OCI-LY3 (cell line): Measurements from ENCODE around the gene SSU72.

Source experiments
- H2AFZ ChIP-seq: fragments of 200-600, 300-600 bp; shearing (Covaris generic); 2 replicates; pipeline ENCODE4 v1.6.0; 2014; ENCODE audit warnings: antibody characterized with exemption, low read depth, low read length
- H3K27ac ChIP-seq: fragments of 200-600, 300-600 bp; sonication (generic); 2 replicates; pipeline ENCODE4 v1.5.1; 2014; ENCODE audit warnings: mild to moderate bottlenecking, low read length, moderate library complexity, mixed read lengths
- H3K27me3 ChIP-seq: fragments of 200-600, 300-600 bp; sonication (generic); 2 replicates; pipeline ENCODE4 v1.6.1; 2014; ENCODE audit warnings: low read depth, low read length, mixed read lengths
- H3K36me3 ChIP-seq: fragments of 200-600, 300-600 bp; sonication (generic); replicated peaks from 2 replicates; pipeline ENCODE3; 2014; ENCODE audit warnings: low read depth, low read length, mixed read lengths
- H3K4me1 ChIP-seq: fragments of 300-600, 200-600 bp; sonication (generic); 2 replicates; pipeline ENCODE4 v1.6.1; 2014; ENCODE audit warnings: low read length, mixed read lengths
- H3K4me2 ChIP-seq: fragments of 200-600, 300-600 bp; sonication (generic); 2 replicates; pipeline ENCODE4 v1.6.1; 2014; ENCODE audit warnings: low read length, mixed read lengths
- H3K4me3 ChIP-seq: fragments of 300-600, 200-600 bp; sonication (generic); 2 replicates; pipeline ENCODE4 v1.5.1; 2014; ENCODE audit warnings: antibody characterized with exemption, mild to moderate bottlenecking, low read length, moderate library complexity
- H3K79me2 ChIP-seq: fragments of 300-600, 200-600 bp; shearing (Covaris generic); 2 replicates; pipeline ENCODE4 v1.6.1; 2014; ENCODE audit warnings: mild to moderate bottlenecking, low read length, mixed read lengths
- H3K9ac ChIP-seq: fragments of 300-600, 200-600 bp; shearing (Covaris generic); 2 replicates; pipeline ENCODE4 v1.6.0; 2014; ENCODE audit warnings: mild to moderate bottlenecking, low read length, moderate library complexity
- H3K9me3 ChIP-seq: fragments of 200-600, 300-600 bp; shearing (Covaris generic); 2 replicates; pipeline ENCODE4 v1.6.1; 2014; ENCODE audit warnings: low read length, mixed read lengths; ENCODE audit not compliant: insufficient read depth
- H4K20me1 ChIP-seq: fragments of 200-600, 300-600 bp; sonication (generic); 2 replicates; pipeline ENCODE4 v1.6.1; 2016; ENCODE audit warnings: low read length, mixed read lengths; ENCODE audit not compliant: insufficient read depth
- EZH2phosphoT487 ChIP-seq: fragments of 200-600 bp; shearing (Covaris generic); IDR thresholded peaks from 2 replicates; pipeline ENCODE4 v1.6.1; 2018; ENCODE audit warnings: antibody characterized with exemption, mixed run types, low read depth
- TF ChIP-seq, protein P1 (sequence below): fragments of 200-600, 300-600 bp; sonication (generic); IDR thresholded peaks from 2 replicates; pipeline ENCODE4 v1.5.1; 2014; ENCODE audit warnings: antibody characterized with exemption, low read length, low read depth

The SSU72 gene

DNA sequence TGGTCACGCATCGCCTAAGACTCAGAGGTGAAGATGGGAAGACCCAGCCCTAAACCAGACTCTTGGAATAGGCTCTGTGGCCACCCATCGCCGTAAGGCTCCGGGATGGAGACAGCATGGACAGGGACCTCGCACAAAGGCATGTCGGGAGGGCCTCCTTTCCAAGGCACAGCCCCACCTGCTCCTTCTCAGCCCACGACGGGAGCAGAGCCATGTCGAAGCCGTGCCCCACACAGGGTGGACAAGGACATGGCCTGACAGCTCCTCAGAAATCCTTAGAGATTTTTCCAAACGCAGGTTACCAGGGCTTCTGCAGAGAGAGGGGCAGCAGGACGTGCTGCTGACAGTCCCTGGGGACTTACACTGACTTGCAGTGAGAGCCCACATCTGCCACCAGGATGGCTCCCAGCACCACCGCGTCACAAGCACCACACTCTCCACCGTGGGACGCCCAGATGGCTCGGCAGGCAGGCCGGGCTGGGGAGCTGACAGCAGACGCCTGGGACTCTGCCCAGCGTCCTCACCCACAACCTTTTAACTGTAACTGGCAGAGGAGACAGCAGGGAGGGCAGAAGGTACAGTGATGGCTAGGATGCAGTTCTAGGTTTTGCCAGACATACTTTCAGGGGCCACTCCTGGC lies 12.0 kb downstream of the SSU72 start:
- H2AFZ ChIP-seq: no peak overlapping the region
- no peaks in the 10 kb centered on the region for H3K27me3 ChIP-seq
- peaks cover 36% of the 10 kb centered on the region for H3K79me2 ChIP-seq
- H3K4me1 ChIP-seq: no peaks in the 10 kb centered on the region
- no peak overlapping the region for H3K27ac ChIP-seq
- no peaks in the 10 kb centered on the region for H3K9me3 ChIP-seq
- peaks cover 43% of the 10 kb centered on the region for H3K36me3 ChIP-seq
- H3K4me2 ChIP-seq: no peak overlapping the region
- no peak overlapping the region for H3K9ac ChIP-seq
- peaks cover 31% of the 10 kb centered on the region for H4K20me1 ChIP-seq
- TF ChIP-seq EZH2phosphoT487: no peak
- TF ChIP-seq, protein P1, sequence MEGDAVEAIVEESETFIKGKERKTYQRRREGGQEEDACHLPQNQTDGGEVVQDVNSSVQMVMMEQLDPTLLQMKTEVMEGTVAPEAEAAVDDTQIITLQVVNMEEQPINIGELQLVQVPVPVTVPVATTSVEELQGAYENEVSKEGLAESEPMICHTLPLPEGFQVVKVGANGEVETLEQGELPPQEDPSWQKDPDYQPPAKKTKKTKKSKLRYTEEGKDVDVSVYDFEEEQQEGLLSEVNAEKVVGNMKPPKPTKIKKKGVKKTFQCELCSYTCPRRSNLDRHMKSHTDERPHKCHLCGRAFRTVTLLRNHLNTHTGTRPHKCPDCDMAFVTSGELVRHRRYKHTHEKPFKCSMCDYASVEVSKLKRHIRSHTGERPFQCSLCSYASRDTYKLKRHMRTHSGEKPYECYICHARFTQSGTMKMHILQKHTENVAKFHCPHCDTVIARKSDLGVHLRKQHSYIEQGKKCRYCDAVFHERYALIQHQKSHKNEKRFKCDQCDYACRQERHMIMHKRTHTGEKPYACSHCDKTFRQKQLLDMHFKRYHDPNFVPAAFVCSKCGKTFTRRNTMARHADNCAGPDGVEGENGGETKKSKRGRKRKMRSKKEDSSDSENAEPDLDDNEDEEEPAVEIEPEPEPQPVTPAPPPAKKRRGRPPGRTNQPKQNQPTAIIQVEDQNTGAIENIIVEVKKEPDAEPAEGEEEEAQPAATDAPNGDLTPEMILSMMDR: no peak
- no peak overlapping the region for H3K4me3 ChIP-seq

DNA sequence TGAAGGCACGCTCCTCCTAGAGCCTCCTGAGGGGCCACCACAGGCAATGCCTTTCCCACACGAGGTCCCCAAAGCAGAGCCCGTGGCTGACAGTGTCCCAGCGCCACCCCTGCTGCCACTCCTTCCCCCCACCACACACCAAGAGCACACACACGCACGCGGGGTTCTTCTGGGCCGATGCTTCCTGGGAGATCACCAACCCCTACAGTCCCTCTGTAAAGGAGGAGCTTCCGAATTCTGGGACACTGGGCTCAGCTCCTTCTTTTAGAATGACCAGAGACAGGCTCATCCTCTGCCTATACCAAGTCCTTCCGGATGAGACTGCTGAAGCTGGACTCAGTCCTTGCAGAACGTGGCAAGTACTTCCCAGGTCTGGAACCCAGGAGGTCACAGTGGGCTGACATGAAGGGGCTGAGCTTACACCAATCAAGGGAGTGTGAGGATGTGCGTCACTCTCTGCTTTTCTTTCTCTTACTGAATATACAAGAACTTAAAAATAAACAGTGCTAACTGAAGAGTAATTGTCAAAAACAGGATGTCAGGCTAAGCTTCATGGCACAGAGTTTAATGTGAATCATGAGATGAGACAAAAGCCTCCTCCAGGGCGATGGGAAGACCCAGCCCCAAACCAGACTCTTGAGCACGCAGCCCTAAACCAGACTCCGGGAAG lies 12.7 kb downstream of the SSU72 start:
- Histone ChIP-seq H3K9me3 (no peaks in the 10 kb centered on the region), H3K27ac (no peak overlapping the region), H4K20me1 (peaks cover 23% of the 10 kb centered on the region), H3K4me3 (no peak overlapping the region), H3K4me2 (no peak overlapping the region), H3K36me3 (peaks cover 37% of the 10 kb centered on the region), H2AFZ (no peak overlapping the region), H3K4me1 (no peaks in the 10 kb centered on the region), H3K9ac (no peak overlapping the region), H3K79me2 (peaks cover 29% of the 10 kb centered on the region), H3K27me3 (no peaks in the 10 kb centered on the region)
- no peak for TF ChIP-seq EZH2phosphoT487
- TF ChIP-seq, protein P1: no peak

DNA sequence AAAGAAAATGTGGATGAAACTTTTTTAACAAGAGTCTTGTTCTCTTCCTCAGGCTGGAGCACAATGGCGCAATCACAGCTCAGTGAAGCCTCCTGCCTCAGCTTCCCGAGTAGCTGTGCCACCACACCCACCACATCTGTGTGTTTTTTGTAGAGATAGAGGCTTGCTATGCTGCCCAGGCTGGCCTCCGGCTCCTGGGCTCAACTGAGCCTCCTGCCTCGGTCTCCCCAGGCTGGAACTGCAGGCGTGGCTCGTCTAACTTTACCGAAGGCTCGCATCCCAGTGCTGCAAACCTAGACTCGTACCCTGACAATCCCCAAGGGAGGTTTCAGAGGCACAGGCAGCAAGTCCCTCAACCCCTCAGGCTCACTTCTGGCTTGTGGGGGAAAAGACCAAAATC lies 14.5 kb downstream of the SSU72 start:
- Histone ChIP-seq H3K27me3 (no peaks in the 10 kb centered on the region), H3K9ac (no peak overlapping the region), H3K27ac (no peak overlapping the region), H2AFZ (no peak overlapping the region), H3K9me3 (no peaks in the 10 kb centered on the region), H3K4me3 (no peak overlapping the region), H3K79me2 (peaks cover 11% of the 10 kb centered on the region), H3K4me1 (no peaks in the 10 kb centered on the region), H4K20me1 (peaks cover 8% of the 10 kb centered on the region), H3K36me3 (peaks cover 24% of the 10 kb centered on the region), H3K4me2 (no peak overlapping the region)
- no peak for TF ChIP-seq EZH2phosphoT487
- TF ChIP-seq, protein P1: no peak

DNA sequence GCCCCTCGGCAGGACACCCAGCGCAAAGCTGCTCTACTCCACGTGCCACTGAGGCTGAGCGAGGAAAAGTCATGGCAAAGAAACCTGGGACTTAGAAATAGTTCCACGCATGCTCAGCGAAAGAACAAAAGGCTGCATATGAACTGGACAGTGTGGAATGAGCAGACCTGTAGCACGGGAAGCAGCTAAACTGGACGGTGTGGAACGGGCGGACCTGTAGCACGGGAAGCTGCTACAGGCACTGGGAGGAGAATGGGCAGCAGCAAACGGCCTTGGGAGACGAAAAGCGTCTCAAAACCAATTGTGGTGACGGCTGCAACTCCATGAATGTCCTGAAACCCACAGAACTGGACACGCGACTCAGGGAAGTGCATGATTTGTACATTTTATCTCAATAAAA lies 15.6 kb downstream of the SSU72 start:
- H2AFZ ChIP-seq: no peak overlapping the region
- peaks cover 16% of the 10 kb centered on the region for H3K36me3 ChIP-seq
- no peaks in the 10 kb centered on the region for H3K4me1 ChIP-seq
- no peak overlapping the region for H3K9ac ChIP-seq
- H4K20me1 ChIP-seq: no peaks in the 10 kb centered on the region
- H3K4me3 ChIP-seq: no peak overlapping the region
- no peaks in the 10 kb centered on the region for H3K27me3 ChIP-seq
- H3K27ac ChIP-seq: no peak overlapping the region
- H3K9me3 ChIP-seq: no peaks in the 10 kb centered on the region
- no peak overlapping the region for H3K4me2 ChIP-seq
- no peaks in the 10 kb centered on the region; the same call in 1 of the 2 replicates for H3K79me2 ChIP-seq
- TF ChIP-seq, protein P1: no peak
- no peak for TF ChIP-seq EZH2phosphoT487
